Vagina (tissue), 2 donors: ENCODE results near the gene CADPS2. TPM values are rescaled to one million over a fixed set of nuclear protein-coding genes. Genes with fewer than 3 reads are reported as not detected.

ENCODE experiments used
- DNase-seq, 2 donors: peaks; one replicate each; pipeline ENCODE4 v3.0.0-alpha.2; 2017; ENCODE audit errors: extremely low spot score in 2 of 2
- H3K27ac ChIP-seq: fragments of 200-600 bp; sonication (generic); one replicate; pipeline ENCODE4 v1.5.1; 2019
- H3K27me3 ChIP-seq: fragments of 200-600 bp; sonication (generic); one replicate; pipeline ENCODE4 v1.5.1; 2019
- H3K36me3 ChIP-seq, 2 donors: fragments of 200-600 bp; sonication (generic); one replicate each; pipeline ENCODE4 v1.5.1; 2017 to 2019
- H3K4me1 ChIP-seq: fragments of 200-600 bp; sonication (generic); one replicate; pipeline ENCODE4 v1.5.1; 2019
- H3K4me3 ChIP-seq, 2 donors: fragments of 200-600 bp; sonication (generic); 1 replicate in 1 of 2; 2 replicates in 1 of 2; pipeline ENCODE4 v1.5.1; 2016 to 2019
- H3K9me3 ChIP-seq: fragments of 200-600 bp; sonication (generic); one replicate; pipeline ENCODE4 v1.5.1; 2019
- CTCF ChIP-seq, 3 experiments: fragments of 450-650 bp in 2 of 3; fragments of 200-600 bp in 1 of 3; sonication (generic) in 1 of 3; IDR thresholded peaks; one replicate each; pipeline ENCODE4 v1.5.1; 2017 to 2019; ENCODE audit warnings: antibody characterized with exemption in 3 of 3, mild to moderate bottlenecking in 2 of 3, moderate library complexity in 2 of 3
- POLR2A ChIP-seq, 2 donors: fragments of 450-650 bp; IDR thresholded peaks; one replicate each; pipeline ENCODE4 v1.6.1; 2017; ENCODE audit warnings: antibody characterized with exemption in 2 of 2, mild to moderate bottlenecking in 2 of 2, moderate library complexity in 2 of 2
- POLR2AphosphoS5 ChIP-seq, 2 donors: sonication (generic); formaldehyde crosslinking; IDR thresholded peaks; one replicate each; pipeline ENCODE4 v1.9.0; 2017; ENCODE audit warnings: antibody characterized with exemption in 2 of 2, mild to moderate bottlenecking in 2 of 2, low read depth in 1 of 2; ENCODE audit not compliant: insufficient read depth in 1 of 2
- intact Hi-C: fragments of 100-400 bp; cut with DNase I; formaldehyde crosslinking; loops from one replicate; pipeline ENCODE4 v1.15.1; 2023
- total RNA-seq: library from RNA; depleted of rRNA; stranded (reverse); fragments of >200 nt; gene quantifications from one replicate; pipeline ENCODE4 v1.2.3, GENCODE V29; 2016

Gene CADPS2
- total RNA-seq, 1 donor from 2014 or later: 25.5 TPM

DNA sequence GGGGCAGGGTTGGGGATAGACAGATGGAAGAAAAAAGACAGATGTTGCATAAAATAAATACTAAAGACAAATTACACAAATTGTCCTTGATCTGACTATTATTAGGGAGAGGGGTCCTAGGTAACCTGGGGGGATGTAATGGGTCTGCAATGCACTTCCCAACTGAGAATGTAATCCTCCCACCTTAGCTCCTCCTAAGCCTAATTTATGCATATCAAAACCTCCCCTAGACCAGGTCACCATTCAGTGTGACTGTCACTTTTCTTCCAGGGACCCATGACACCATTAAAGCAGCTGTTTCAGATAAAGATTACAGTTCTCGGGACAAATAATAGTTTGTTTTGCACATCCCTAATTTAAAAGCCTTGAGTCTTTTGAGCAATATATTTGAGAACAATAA, 447.8 kb downstream of the CADPS2 start:
- no peak overlapping the region for H3K27ac ChIP-seq
- DNase-seq: no peak
- intact Hi-C loops: no loop called here
- no peaks in the 10 kb centered on the region for H3K36me3 ChIP-seq
- H3K9me3 ChIP-seq: no peaks in the 10 kb centered on the region
- peaks cover 6% of the 10 kb centered on the region for H3K4me1 ChIP-seq
- H3K4me3 ChIP-seq: no peak overlapping the region
- TF ChIP-seq POLR2A (IDR thresholded peaks at IDR 0.05) (no peak), CTCF (IDR thresholded peaks at IDR 0.05) (no peak), POLR2AphosphoS5 (IDR thresholded peaks at IDR 0.05; ENCODE audit: insufficient read depth in 1 of 2, low read depth in 1 of 2) (no peak)
- H3K27me3 ChIP-seq: no peaks in the 10 kb centered on the region

GRCh38 chr7:122438006-122438405, 448.3 kb downstream of the CADPS2 start:
- Histone ChIP-seq H3K36me3 (no peaks in the 10 kb centered on the region), H3K4me1 (peaks cover 6% of the 10 kb centered on the region), H3K27ac (no peak overlapping the region), H3K4me3 (no peak overlapping the region), H3K27me3 (no peaks in the 10 kb centered on the region), H3K9me3 (no peaks in the 10 kb centered on the region)
- DNase-seq: no peak
- TF ChIP-seq POLR2AphosphoS5 (IDR thresholded peaks at IDR 0.05; ENCODE audit: insufficient read depth in 1 of 2, low read depth in 1 of 2) (no peak), POLR2A (IDR thresholded peaks at IDR 0.05) (no peak), CTCF (IDR thresholded peaks at IDR 0.05) (no peak)
- intact Hi-C loops: no loop called here

- H3K4me1 ChIP-seq: peaks cover 13% of the 10 kb centered on the region
- no peak overlapping the region for H3K27ac ChIP-seq
- H3K4me3 ChIP-seq: no peak overlapping the region
- TF ChIP-seq POLR2A (IDR thresholded peaks at IDR 0.05): no peak
- no peak for TF ChIP-seq CTCF (IDR thresholded peaks at IDR 0.05)
- TF ChIP-seq POLR2AphosphoS5 (IDR thresholded peaks at IDR 0.05; ENCODE audit: insufficient read depth in 1 of 2, low read depth in 1 of 2): no peak
- no peaks in the 10 kb centered on the region for H3K9me3 ChIP-seq
- no peaks in the 10 kb centered on the region for H3K27me3 ChIP-seq
- intact Hi-C loops: no loop called here
- no peak for DNase-seq
- no peaks in the 10 kb centered on the region for H3K36me3 ChIP-seq
These were observed 452.5 kb downstream of the CADPS2 start for GRCh38 chr7:122433765-122434164.

- Histone ChIP-seq H3K9me3 (no peaks in the 10 kb centered on the region), H3K36me3 (no peaks in the 10 kb centered on the region), H3K27ac (no peak overlapping the region), H3K4me1 (peaks cover 7% of the 10 kb centered on the region), H3K4me3 (no peak overlapping the region), H3K27me3 (no peaks in the 10 kb centered on the region)
- intact Hi-C loops: no loop called here
- no peak for TF ChIP-seq CTCF (IDR thresholded peaks at IDR 0.05)
- TF ChIP-seq POLR2AphosphoS5 (IDR thresholded peaks at IDR 0.05; ENCODE audit: insufficient read depth in 1 of 2, low read depth in 1 of 2): no peak
- TF ChIP-seq POLR2A (IDR thresholded peaks at IDR 0.05): no peak
- no peak for DNase-seq
These were observed 455.6 kb downstream of the CADPS2 start for GRCh38 chr7:122430710-122431109.

GRCh38 chr7:122429926-122430325, 456.3 kb downstream of the CADPS2 start:
- Histone ChIP-seq H3K4me1 (peaks cover 7% of the 10 kb centered on the region), H3K27ac (no peak overlapping the region), H3K9me3 (no peaks in the 10 kb centered on the region), H3K36me3 (no peaks in the 10 kb centered on the region), H3K27me3 (no peaks in the 10 kb centered on the region), H3K4me3 (no peak overlapping the region)
- intact Hi-C loops: no loop called here
- DNase-seq: no peak
- TF ChIP-seq POLR2A (IDR thresholded peaks at IDR 0.05): no peak
- no peak for TF ChIP-seq CTCF (IDR thresholded peaks at IDR 0.05)
- no peak for TF ChIP-seq POLR2AphosphoS5 (IDR thresholded peaks at IDR 0.05; ENCODE audit: insufficient read depth in 1 of 2, low read depth in 1 of 2)
